K562 (cell line): Measurements from ENCODE around the gene CBX2. TPM values are rescaled to one million over a fixed set of nuclear protein-coding genes. Genes with fewer than 3 reads are reported as not detected.
A peak's percentile ranks its signal among the peaks of the same experiment; 100 is the strongest.

Source experiments
- ATAC-seq: fragments of 200-7000 bp; cut with Tn5 transposase; 3 replicates; pipeline ENCODE4 v1.9.1; 2020; ENCODE audit warnings: moderate library complexity
- BruUV-seq: library from RNA; stranded (reverse); fragments of 400-500 nt; replicated peaks from 2 replicates; lab custom pipeline; 2021; lab: Mats Ljungman, UMichigan
- CTCF ChIA-PET: fragments of 300-600 bp; formaldehyde crosslinking; extraction: SDS; loops from one replicate; lab custom pipeline; 2021; ENCODE audit warnings: low intra/inter-chr PET ratio; lab: Yijun Ruan, JAX
- POLR2A ChIA-PET: fragments of 300-600, 350-650 bp; sonication (Branson Sonifier 250); formaldehyde crosslinking; extraction: SDS; loops from one replicate; lab custom pipeline; 2021; ENCODE audit warnings: antibody characterized with exemption, inconsistent platforms; lab: Yijun Ruan, JAX
- DNase-seq, 4 experiments: peaks; one replicate each; pipeline versions ENCODE4 v3.0.0 to v3.0.0-alpha.2; 2011 to 2018; ENCODE audit warnings: low spot score in 3 of 4, mixed read lengths in 3 of 4; ENCODE audit errors: extremely low read depth in 1 of 4
- FAIRE-seq: peaks from 2 replicates; lab custom pipeline; 2011; peaks lifted over from hg19 to GRCh38; lab: Jason Lieb, UNC
- H2AFZ ChIP-seq: 2 replicates; pipeline ENCODE4 v1.6.0; 2011; ENCODE audit warnings: low read depth, low read length, control low read depth, inconsistent platforms
- H3K27ac ChIP-seq: fragments of 200-600 bp; 3 replicates; pipeline ENCODE4 v1.8.0; 2011; ENCODE audit warnings: low read depth, mild to moderate bottlenecking, control low read depth, inconsistent platforms, low read length, moderate library complexity, mixed read lengths; ENCODE audit errors: extremely low read depth
- H3K27me3 ChIP-seq, 2 experiments: fragments of 300-600 bp in 1 of 2; 2 replicates in 1 of 2; 3 replicates in 1 of 2; pipeline versions ENCODE4 v1.6.0 to v1.8.0; 2011; ENCODE audit warnings: inconsistent platforms in 2 of 2, low read length in 2 of 2, mild to moderate bottlenecking in 1 of 2, mixed read lengths in 1 of 2, moderate library complexity in 1 of 2; ENCODE audit not compliant: control insufficient read depth in 2 of 2, insufficient read depth in 2 of 2
- H3K36me3 ChIP-seq: fragments of 300-600 bp; 3 replicates; pipeline ENCODE4 v1.8.0; 2011; ENCODE audit warnings: mild to moderate bottlenecking, low read length, inconsistent platforms; ENCODE audit not compliant: control insufficient read depth, insufficient read depth
- H3K4me1 ChIP-seq, 2 experiments: fragments of 200-600 bp in 1 of 2; replicated peaks in 1 of 2; 2 replicates in 1 of 2; 3 replicates in 1 of 2; pipeline versions ENCODE4 v1.5.1 to v1.8.0; 2011; ENCODE audit warnings: inconsistent platforms in 2 of 2, low read length in 2 of 2, mild to moderate bottlenecking in 1 of 2, mixed read lengths in 1 of 2, moderate library complexity in 1 of 2; ENCODE audit not compliant: control insufficient read depth in 2 of 2, insufficient read depth in 2 of 2
- H3K4me2 ChIP-seq: 2 replicates; pipeline ENCODE4 v1.6.1; 2011; ENCODE audit warnings: low read length, control low read depth, inconsistent platforms, mixed read lengths; ENCODE audit not compliant: insufficient read depth
- H3K4me3 ChIP-seq: fragments of 200-600 bp; sonication (generic), shearing (Covaris generic); 2 replicates; pipeline ENCODE4 v1.5.1; 2016; ENCODE audit warnings: control low read depth, inconsistent platforms
- H3K79me2 ChIP-seq: fragments of 200-600 bp; 3 replicates; pipeline ENCODE4 v1.8.0; 2011; ENCODE audit warnings: low read length, inconsistent platforms; ENCODE audit not compliant: control insufficient read depth, insufficient read depth
- H3K9ac ChIP-seq, 2 experiments: 2 replicates each; pipeline versions ENCODE4 v1.6.0 to v1.6.1; 2011; ENCODE audit warnings: low read depth in 2 of 2, low read length in 2 of 2, control low read depth in 1 of 2, inconsistent platforms in 1 of 2, mild to moderate bottlenecking in 1 of 2, mixed read lengths in 1 of 2; ENCODE audit not compliant: insufficient read depth in 1 of 2
- H3K9me1 ChIP-seq: one replicate; pipeline ENCODE4 v1.6.0; 2011; ENCODE audit warnings: inconsistent platforms, mild to moderate bottlenecking, low read length, moderate library complexity; ENCODE audit not compliant: control insufficient read depth, insufficient read depth
- H3K9me3 ChIP-seq: replicated peaks from 2 replicates; pipeline ENCODE4 v1.5.1; 2011; ENCODE audit warnings: low read depth, low read length, inconsistent platforms; ENCODE audit not compliant: control insufficient read depth, insufficient read depth
- H4K20me1 ChIP-seq: replicated peaks from 2 replicates; pipeline ENCODE4 v1.6.1; 2011; ENCODE audit warnings: low read length, inconsistent platforms, mixed read lengths; ENCODE audit not compliant: control insufficient read depth, insufficient read depth
- IFI16 ChIP-seq: fragments of 250-450 bp; sonication (Bioruptor Pico); IDR thresholded peaks from 2 replicates; pipeline ENCODE4 v2.1.2; 2022; ENCODE audit warnings: mild to moderate bottlenecking, inconsistent platforms
- POLR2G ChIP-seq: fragments of 200-400 bp; formaldehyde crosslinking; IDR thresholded peaks from 2 replicates; pipeline ENCODE4 v1.6.1; 2017; ENCODE audit warnings: low read depth, mild to moderate bottlenecking, antibody characterized with exemption, low read length, moderate library complexity
- RNF219 ChIP-seq: fragments of 250-450 bp; sonication (Bioruptor Pico); IDR thresholded peaks from 2 replicates; pipeline ENCODE4 v1.5.0; 2022; ENCODE audit warnings: mild to moderate bottlenecking
- SUPT5H ChIP-seq: fragments of 450-650 bp; IDR thresholded peaks from 2 replicates; pipeline ENCODE4 v1.6.1; 2016
- ZNF12 ChIP-seq: sonication (generic); formaldehyde crosslinking; IDR thresholded peaks from 2 replicates; pipeline ENCODE4 v1.4.0; 2020; ENCODE audit warnings: mild to moderate bottlenecking, missing genetic modification reagents
- WGBS: fragments of 100-300 bp; shearing (Covaris generic); methylation state at CpG from one replicate; pipeline ENCODE4 v1.1.6; 2016; ENCODE audit warnings: low coverage, mixed read lengths; ENCODE audit not compliant: insufficient coverage; ENCODE audit errors: missing lambda C conversion rate; 5-methylcytosine and 5-hydroxymethylcytosine counted together
- in situ Hi-C: fragments of 300-500 bp; cut with MboI; formaldehyde crosslinking; loops from 4 replicates; pipeline ENCODE4 v1.15.0; 2018; ENCODE audit warnings: inconsistent platforms, mixed read lengths
- intact Hi-C: fragments of 100-400 bp; cut with micrococcal nuclease; formaldehyde crosslinking; loops from 2 replicates; pipeline ENCODE4 v1.14.2; 2022
- polyA plus RNA-seq, 8 experiments: library from polyadenylated mRNA; depleted of rRNA in 4 of 8; stranded (reverse) in 5 of 8; unstranded in 3 of 8; fragments of >200 nt; fragmentation: Nextera tagmentation in 2 of 8; fragmentation: Illumina TruSeq in 1 of 8; extraction: Ambion mirVana in 2 of 8; extraction: Trizol in 1 of 8; gene quantifications; 2 replicates each; pipeline versions ENCODE4 v1.2.1 to v1.2.3, GENCODE V29; 2011 to 2014; ENCODE audit warnings: inconsistent platforms in 1 of 8, missing spikeins in 1 of 8
- total RNA-seq, 7 experiments: library from RNA; depleted of rRNA in 6 of 7; stranded (reverse); fragments of >200 nt in 6 of 7; fragmentation: Illumina TruSeq in 2 of 7; extraction: Trizol in 2 of 7; gene quantifications; 2 replicates each; pipeline versions ENCODE4 v1.2.1 to v1.2.3, GENCODE V29; 2011 to 2021; ENCODE audit warnings: low replicate concordance in 1 of 7

The CBX2 gene
- total and polyA plus RNA-seq, 9 of the 15 experiments (the other 6 are each of a cell fraction or from before 2014, with no cell fraction given): 0.66 to 26.9 (median 13.9) TPM

GRCh38 chr17:79786930-79787643, 9.1 kb downstream of the CBX2 start:
- H2AFZ ChIP-seq: no peak overlapping the region
- ChIA-PET POLR2A (interaction anchor here (0.6 to 2.0 kb wide), 6 partner anchors 8 to 104 kb away, joined by 3 to 11 read pairs (median 4); partner anchors contain the start of genes CBX2 and CBX8), CTCF (no interaction called here)
- H3K9me3 ChIP-seq: no peaks in the 10 kb centered on the region
- H3K36me3 ChIP-seq: peaks cover 32% of the 10 kb centered on the region; the same call in 1 of the 3 replicates
- no TSS peak for BruUV-seq
- H3K4me3 ChIP-seq: no peak overlapping the region
- no peak for DNase-seq
- no peak overlapping the region for H3K4me2 ChIP-seq
- peak overlapping the region in 1 of 2 experiments; percentile 82; a peak in 2 of 4 replicates for H3K9ac ChIP-seq
- 0 out of 2 replicates have a peak, but pooled peaks have one; percentile 34 for TF ChIP-seq POLR2G
- no peak for TF ChIP-seq IFI16 (CRISPR knock-in tag)
- TF ChIP-seq SUPT5H: no peak
- no peak for TF ChIP-seq ZNF12 (CRISPR knock-in tag)
- TF ChIP-seq RNF219 (CRISPR knock-in tag): no peak
- FAIRE-seq: no peak
- H3K27ac ChIP-seq: no peak overlapping the region
- no peaks in the 10 kb centered on the region for H4K20me1 ChIP-seq
- peaks cover 3 to 43% of the 10 kb centered on the region in 2 experiments; a peak in 2 of 5 replicates for H3K4me1 ChIP-seq
- ATAC-seq: no peak
- no peaks in the 10 kb centered on the region for H3K79me2 ChIP-seq
- H3K27me3 ChIP-seq: no peaks in the 10 kb centered on the region
- in situ Hi-C loops: no loop called here
- H3K9me1 ChIP-seq: no peaks in the 10 kb centered on the region
- WGBS: 62% methylated on average over 11 of the region's 12 CpGs
- intact Hi-C loops: loop anchor here (5.0 kb wide), 1 partner anchor 40 kb away; no protein-coding TSS in a partner anchor
